A172 (cell line): ENCODE data around the gene SLC25A22. TPM values are rescaled to one million over a fixed set of nuclear protein-coding genes. Genes with fewer than 3 reads are reported as not detected.

ENCODE experiments used
- DNase-seq: peaks from one replicate; pipeline ENCODE4 v3.0.0-alpha.2; 2015; ENCODE audit warnings: low spot score
- total RNA-seq: library from RNA; depleted of rRNA; stranded (reverse); fragments of >200 nt; shearing (Covaris generic); gene quantifications from 2 replicates; pipeline ENCODE4 v1.2.3, GENCODE V29; 2014; rRNA removed

The SLC25A22 gene
- 43.7 and 46.5 TPM in 2 replicates for total RNA-seq

DNA sequence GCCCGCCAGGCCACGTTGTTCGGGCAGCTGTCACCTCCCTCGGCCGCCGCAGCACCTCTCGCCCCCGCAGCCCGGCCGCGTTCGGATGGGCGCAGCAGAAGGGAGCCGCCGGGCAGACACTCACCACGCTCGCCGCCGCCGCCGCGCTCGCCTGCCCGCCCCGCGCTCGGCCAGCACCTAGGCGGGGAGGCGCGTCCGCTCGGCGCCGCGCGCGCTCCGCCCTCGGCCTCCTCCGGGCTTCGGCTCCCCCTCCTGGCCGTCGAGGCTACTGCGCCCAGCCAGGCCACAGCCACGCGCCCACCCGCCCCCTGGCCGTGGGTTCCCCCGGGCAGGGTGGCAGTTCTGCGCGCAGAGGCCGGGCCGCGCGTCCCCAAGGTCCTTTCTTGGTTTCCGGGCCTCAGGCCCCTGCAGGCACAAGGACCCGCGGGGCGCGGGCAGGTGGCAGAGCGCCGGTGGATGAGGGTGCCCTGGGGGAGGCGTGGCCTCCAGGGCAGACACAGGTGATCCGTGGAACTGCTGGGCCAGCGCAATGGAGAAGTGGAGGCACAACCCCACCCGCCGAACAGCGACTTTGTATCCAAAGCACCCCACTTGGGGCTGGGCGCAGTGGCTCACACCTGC, at the start of gene SLC25A22:
Gene SLC25A22 (minus strand): TSS at position 189 of the 621 bp plus-strand sequence. CDS start 3,275 bp downstream, outside the sequence.
- peak; percentile 56 for DNase-seq

GRCh38 chr11:847876-848275, 49.8 kb upstream of the SLC25A22 start:
- no peak for DNase-seq

DNA sequence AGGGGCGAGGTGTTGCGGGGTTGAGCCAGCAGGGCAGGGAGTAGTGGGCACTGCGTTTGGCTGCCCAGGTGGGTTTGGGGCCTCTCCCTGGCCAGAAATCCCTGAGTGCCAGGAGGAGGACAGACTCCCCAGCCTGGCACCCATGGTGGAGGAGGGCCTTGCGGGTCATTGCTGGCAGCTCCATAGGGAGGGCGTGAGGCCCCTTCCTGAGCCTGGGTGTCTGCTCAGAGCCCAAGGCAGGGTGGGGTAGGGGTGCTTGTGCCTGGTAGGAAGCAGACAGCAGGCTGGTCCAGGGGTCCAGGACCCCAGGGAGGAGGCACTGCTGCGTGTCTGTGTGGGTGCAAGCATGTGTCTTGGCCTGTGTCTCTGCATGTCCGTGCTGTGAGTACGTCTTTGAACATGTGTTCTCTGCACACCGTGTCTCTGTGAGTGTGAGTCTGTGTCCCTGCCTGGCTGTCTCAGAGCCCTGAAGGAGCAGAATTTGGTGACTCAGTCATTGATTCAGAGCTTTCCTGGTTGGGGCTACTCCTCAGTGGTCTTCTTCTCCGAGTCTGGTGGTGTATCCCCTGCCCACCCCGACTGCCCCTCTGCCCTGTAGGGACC, 48.5 kb upstream of the SLC25A22 start:
- DNase-seq: no peak

DNA sequence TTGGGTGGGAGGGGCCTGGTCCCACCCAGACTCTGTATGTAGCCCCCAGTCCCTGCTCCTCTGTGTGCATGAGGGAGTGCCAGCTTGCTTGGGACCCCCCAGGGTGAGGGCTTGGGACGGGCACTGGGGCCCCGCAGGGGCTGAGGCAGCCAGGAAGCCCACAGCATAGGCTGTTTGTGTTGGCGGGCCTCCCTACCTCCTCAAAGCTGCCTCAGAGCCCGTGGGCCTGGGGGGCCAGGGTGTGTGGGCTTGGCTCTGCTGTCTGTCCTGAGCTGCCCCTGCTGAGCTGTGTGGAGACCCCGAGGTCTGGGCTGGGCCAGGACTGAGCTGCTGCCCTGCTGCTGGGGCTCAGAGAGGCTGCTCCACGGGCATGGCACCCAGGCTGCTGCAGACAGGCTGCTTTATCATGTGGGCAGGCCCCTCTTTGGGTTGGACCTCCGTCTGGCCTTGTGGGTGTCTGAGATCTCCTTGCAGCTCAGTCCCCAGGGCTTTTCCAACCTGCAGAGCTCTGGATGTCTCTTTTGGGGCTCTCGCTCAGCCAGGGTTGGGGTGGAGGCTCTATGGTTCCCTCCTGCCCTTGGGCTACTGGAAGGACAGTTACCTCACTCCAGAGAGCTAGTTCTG, 47.9 kb upstream of the SLC25A22 start:
- no peak for DNase-seq

- peak; percentile 97 for DNase-seq
Measured at GRCh38 chr11:844693-845644, 46.9 kb upstream of the SLC25A22 start.

GRCh38 chr11:843818-844692, 46.0 kb upstream of the SLC25A22 start:
- DNase-seq: peak; percentile 98

- DNase-seq: no peak
Measured at GRCh38 chr11:843086-843734, 45.1 kb upstream of the SLC25A22 start.

GRCh38 chr11:842370-843002, 44.4 kb upstream of the SLC25A22 start, which contains the start of the genes POLR2L and TSPAN4:
TSS of gene POLR2L (minus strand) at chr11:842529. CDS start at chr11:842508, 21 bp downstream.
TSS of gene TSPAN4 (plus strand) at chr11:842852. CDS start at chr11:850305, 7,453 bp downstream.
- DNase-seq: peak; percentile 76

DNA sequence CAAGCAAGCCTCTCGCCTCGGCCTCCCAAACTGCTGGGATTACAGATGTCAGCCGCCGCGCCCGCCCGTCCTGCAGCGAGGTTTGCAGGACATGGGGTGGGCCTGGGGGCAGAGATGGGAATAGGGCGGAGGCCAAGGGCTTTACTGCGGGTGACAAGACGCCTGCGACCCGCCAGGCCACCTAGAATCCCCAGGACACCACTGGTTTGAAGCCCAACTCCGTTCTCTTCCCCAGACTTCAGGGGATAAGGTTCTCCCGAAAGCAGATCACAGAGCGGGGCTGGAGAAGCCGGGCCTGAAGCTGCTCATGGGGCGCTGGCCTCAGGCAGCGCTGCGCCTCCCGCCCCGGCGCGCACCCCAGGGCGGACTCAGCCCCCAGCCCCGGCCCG, 43.9 kb upstream of the SLC25A22 start:
- no peak for DNase-seq

GRCh38 chr11:839875-840617, 42.0 kb upstream of the SLC25A22 start:
- no peak for DNase-seq

DNA sequence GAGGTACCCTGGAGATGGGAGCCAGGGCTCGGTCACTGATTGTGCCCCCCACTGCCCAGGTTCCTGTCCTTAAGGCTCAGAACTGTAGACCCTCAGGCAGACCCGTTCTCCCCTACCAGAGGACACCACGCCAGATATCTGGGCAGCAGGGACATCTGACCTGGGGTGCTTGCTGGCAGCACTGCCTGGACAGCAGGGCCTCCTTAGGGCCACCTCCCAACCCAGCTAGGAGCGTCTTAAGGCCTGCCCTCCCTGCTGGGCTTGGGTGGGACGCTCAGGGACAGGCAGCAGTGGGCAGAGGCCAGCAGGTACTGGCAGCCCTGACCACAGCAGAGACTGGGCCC, 41.2 kb upstream of the SLC25A22 start:
- DNase-seq: no peak

DNA sequence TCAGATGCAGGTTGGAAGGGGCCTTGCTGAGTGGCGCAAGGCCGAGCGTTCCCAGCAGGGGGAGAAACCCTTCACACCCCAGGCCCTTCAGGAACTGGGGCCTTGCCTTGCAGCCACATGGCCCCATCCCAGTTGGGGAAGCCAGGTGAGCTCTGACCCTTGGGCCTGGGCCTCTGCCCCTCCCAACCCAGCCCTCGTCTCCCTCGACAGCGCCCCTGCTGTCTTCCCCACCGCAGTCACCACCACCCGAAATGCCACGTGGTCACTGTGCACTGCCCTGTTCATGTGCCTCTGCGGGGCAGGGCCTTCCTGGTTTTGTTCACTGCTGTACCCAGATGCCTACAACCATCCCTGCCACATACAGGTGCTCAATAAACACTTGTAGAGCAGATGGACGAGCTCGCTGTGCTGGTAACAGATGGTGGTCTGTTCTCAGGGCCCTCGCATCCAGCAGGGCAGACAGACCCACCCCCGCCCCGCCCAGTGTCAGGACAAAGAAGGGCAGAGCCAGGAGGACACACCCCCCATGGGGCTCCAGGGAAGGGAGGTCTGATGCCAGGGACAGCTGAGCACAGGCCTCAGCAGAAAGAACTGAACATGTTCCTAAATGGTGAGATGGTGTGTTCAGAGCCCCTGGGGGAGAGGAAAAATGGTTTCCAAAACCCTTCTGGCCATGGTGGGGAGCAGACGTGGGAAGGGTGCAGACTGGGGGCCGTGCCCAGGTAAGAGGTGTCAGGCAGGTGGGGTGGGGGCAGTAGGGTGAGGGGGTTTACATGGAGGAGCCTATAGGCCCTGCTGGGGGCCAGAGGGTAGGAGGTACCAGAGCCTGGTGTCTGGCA, 40.6 kb upstream of the SLC25A22 start:
- no peak for DNase-seq

- DNase-seq: no peak
Measured at GRCh38 chr11:837990-838307, 39.9 kb upstream of the SLC25A22 start.

- peak; percentile 86 for DNase-seq
Measured at GRCh38 chr11:837189-837989, 39.3 kb upstream of the SLC25A22 start.

- no peak for DNase-seq
Measured at GRCh38 chr11:836700-837099, 38.6 kb upstream of the SLC25A22 start.

GRCh38 chr11:836274-836673, 38.2 kb upstream of the SLC25A22 start:
- DNase-seq: no peak
